ENCODE results near the gene NOS2.
"Not testable (repeated sequence)": the region's sequence is repeated elsewhere in the genome, so short reads cannot be mapped to it uniquely, and the experiment has no call there.

The NOS2 gene

DNA sequence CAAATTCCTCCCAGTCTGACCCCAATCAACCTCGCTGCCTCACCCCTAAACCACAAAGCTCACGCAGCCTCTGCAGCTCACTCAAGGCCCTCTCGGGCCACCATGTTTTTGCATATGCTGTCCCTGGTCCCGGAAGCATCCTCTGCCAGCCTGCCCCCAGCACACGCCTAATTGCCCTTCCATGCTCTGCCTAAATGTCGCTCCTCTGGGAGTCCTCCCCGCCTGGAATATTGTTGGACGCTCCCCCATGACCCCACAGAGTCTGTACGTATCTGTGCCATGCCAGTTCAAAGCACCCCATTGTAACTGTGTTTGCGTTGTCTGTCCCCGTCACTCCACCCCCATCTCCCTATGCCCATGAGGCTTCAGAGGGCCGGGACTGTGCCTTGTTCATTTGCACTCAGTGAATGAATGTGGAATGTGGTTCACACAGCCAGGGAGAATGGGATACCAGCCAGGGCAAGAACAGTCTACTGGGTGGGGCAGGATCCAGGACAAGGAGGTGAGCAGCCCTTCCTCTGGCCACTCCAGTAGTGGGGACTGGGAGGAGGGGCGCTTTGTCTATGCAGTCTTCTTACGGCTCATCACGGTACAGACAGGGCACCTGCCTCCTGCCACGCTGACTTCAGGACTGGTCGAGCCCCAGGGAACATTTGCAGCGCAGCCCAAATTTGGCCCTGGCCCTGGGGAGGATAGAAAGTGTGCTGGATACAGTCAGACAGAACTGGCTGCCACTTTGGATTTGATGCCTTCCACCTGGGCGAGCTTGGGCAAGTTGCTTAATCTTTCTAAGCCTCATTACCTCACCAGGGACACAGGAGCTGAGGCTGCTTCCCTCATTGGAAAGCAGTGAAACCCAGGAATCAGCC lies 48.5 kb downstream of the NOS2 start:
- Histone ChIP-seq H3K27me3 (ENCODE audit: control insufficient read depth, insufficient read depth, low read length) (no peaks in the 10 kb centered on the region), H3K9ac (ENCODE audit: low read length) (no peak overlapping the region), H3K9me3 (ENCODE audit: control insufficient read depth, insufficient read depth, low read depth, low read length) (no peaks in the 10 kb centered on the region), H3K4me3 (ENCODE audit: low read depth, low read length) (no peak overlapping the region), H3K36me3 (ENCODE audit: control insufficient read depth, insufficient read depth, low read length) (no peaks in the 10 kb centered on the region), H3K4me1 (ENCODE audit: control insufficient read depth, insufficient read depth, low read length) (no peaks in the 10 kb centered on the region), H3K27ac (ENCODE audit: low read depth, low read length) (no peak overlapping the region)

GRCh38 chr17:27751166-27751565 lies 49.2 kb downstream of the NOS2 start:
- H3K36me3 ChIP-seq (ENCODE audit: control insufficient read depth, insufficient read depth, low read length): no peaks in the 10 kb centered on the region
- no peak overlapping the region for H3K9ac ChIP-seq (ENCODE audit: low read length)
- no peak overlapping the region for H3K27ac ChIP-seq (ENCODE audit: low read depth, low read length)
- H3K27me3 ChIP-seq (ENCODE audit: control insufficient read depth, insufficient read depth, low read length): no peaks in the 10 kb centered on the region
- H3K4me1 ChIP-seq (ENCODE audit: control insufficient read depth, insufficient read depth, low read length): no peaks in the 10 kb centered on the region
- H3K4me3 ChIP-seq (ENCODE audit: low read depth, low read length): no peak overlapping the region
- H3K9me3 ChIP-seq (ENCODE audit: control insufficient read depth, insufficient read depth, low read depth, low read length): no peaks in the 10 kb centered on the region

DNA sequence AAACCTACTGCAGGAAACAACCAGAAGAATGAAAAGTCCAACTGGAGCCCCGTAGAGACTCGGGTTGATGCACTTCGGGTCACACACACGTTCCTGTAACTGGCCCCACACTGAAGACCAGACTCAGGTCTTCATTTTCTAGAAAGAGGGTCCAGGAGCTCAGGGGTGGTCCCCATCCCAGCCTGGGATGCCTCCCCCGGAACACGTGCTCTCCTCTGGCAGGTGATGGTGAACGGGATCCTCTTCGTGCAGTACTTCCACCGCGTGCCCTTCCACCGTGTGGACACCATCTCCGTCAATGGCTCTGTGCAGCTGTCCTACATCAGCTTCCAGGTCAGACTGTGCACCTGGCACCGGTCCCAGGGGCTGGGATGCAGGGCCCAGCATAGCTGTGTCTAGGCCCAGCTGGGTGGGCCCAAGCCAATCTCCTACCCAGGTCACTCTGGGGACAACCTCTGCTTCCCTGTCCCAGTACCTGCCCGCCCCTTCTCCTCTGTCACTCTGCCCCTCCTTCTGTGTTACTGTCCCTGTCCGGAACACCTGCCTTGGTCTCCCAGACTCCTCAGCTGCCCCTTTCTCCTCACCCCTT lies 50.7 kb downstream of the NOS2 start:
- not testable (repeated sequence) for H3K27me3 ChIP-seq (ENCODE audit: control insufficient read depth, insufficient read depth, low read length); H3K36me3 ChIP-seq (ENCODE audit: control insufficient read depth, insufficient read depth, low read length); H3K4me1 ChIP-seq (ENCODE audit: control insufficient read depth, insufficient read depth, low read length); H3K9ac ChIP-seq (ENCODE audit: low read length); H3K9me3 ChIP-seq (ENCODE audit: control insufficient read depth, insufficient read depth, low read depth, low read length); H3K27ac ChIP-seq (ENCODE audit: low read depth, low read length); H3K4me3 ChIP-seq (ENCODE audit: low read depth, low read length)

DNA sequence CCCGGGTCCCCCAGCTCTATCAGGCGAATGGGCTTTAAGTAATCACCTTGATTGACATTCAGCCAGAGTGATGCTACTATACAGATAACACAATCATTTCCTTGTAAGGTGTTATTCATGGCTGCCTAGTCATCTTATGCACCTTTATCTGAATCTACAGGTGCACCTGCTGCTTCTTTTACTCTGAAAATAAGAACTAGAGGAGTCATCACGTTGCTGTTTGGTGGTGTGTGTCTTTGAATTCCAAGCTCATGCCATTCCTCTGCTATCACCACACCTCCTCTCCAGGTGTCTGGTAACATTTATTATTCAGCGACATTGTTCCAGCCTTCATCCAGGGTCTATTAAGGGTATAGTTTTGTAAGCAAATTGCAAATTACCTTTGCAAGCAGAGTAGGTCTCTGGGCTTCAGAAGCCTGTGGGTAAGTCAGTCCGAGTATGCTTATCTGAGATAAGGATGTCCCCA lies 51.9 kb downstream of the NOS2 start:
- Histone ChIP-seq H3K9me3 (ENCODE audit: control insufficient read depth, insufficient read depth, low read depth, low read length) (no peaks in the 10 kb centered on the region), H3K27me3 (ENCODE audit: control insufficient read depth, insufficient read depth, low read length) (no peaks in the 10 kb centered on the region), H3K4me1 (ENCODE audit: control insufficient read depth, insufficient read depth, low read length) (no peaks in the 10 kb centered on the region), H3K9ac (ENCODE audit: low read length) (no peak overlapping the region), H3K36me3 (ENCODE audit: control insufficient read depth, insufficient read depth, low read length) (no peaks in the 10 kb centered on the region), H3K27ac (ENCODE audit: low read depth, low read length) (no peak overlapping the region), H3K4me3 (ENCODE audit: low read depth, low read length) (no peak overlapping the region)

- H3K4me1 ChIP-seq (ENCODE audit: control insufficient read depth, insufficient read depth, low read length): no peaks in the 10 kb centered on the region
- no peak overlapping the region for H3K27ac ChIP-seq (ENCODE audit: low read depth, low read length)
- H3K9ac ChIP-seq (ENCODE audit: low read length): no peak overlapping the region
- H3K27me3 ChIP-seq (ENCODE audit: control insufficient read depth, insufficient read depth, low read length): no peaks in the 10 kb centered on the region
- no peak overlapping the region for H3K4me3 ChIP-seq (ENCODE audit: low read depth, low read length)
- no peaks in the 10 kb centered on the region for H3K36me3 ChIP-seq (ENCODE audit: control insufficient read depth, insufficient read depth, low read length)
- no peaks in the 10 kb centered on the region for H3K9me3 ChIP-seq (ENCODE audit: control insufficient read depth, insufficient read depth, low read depth, low read length)
These were observed 52.6 kb downstream of the NOS2 start for GRCh38 chr17:27747462-27748359.

DNA sequence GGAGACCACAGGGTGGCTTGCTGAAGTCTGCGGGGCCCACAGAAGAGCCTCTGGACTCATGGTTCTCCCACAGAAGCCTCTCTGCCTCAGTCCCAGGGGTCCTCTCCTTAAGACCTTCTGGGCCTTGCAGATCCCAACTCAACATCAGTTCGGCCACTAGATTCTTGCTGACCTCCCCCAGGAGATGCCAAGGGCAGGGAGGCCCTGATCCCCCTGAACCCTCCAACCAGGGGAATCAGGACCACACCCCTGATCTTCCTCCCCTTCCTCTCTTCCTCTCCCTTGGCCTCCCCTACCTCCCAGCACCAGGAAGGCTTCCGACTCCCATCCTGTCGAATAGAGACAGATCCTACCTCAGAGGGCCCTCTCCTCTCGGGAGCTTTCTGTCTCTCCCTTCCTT lies 53.4 kb downstream of the NOS2 start:
- Histone ChIP-seq H3K9me3 (ENCODE audit: control insufficient read depth, insufficient read depth, low read depth, low read length) (no peaks in the 10 kb centered on the region), H3K9ac (ENCODE audit: low read length) (no peak overlapping the region), H3K4me1 (ENCODE audit: control insufficient read depth, insufficient read depth, low read length) (no peaks in the 10 kb centered on the region), H3K4me3 (ENCODE audit: low read depth, low read length) (no peak overlapping the region), H3K36me3 (ENCODE audit: control insufficient read depth, insufficient read depth, low read length) (no peaks in the 10 kb centered on the region), H3K27ac (ENCODE audit: low read depth, low read length) (no peak overlapping the region), H3K27me3 (ENCODE audit: control insufficient read depth, insufficient read depth, low read length) (no peaks in the 10 kb centered on the region)

GRCh38 chr17:27746320-27746719 lies 54.0 kb downstream of the NOS2 start:
- not testable (repeated sequence) for H3K27me3 ChIP-seq (ENCODE audit: control insufficient read depth, insufficient read depth, low read length); H3K4me3 ChIP-seq (ENCODE audit: low read depth, low read length); H3K9ac ChIP-seq (ENCODE audit: low read length); H3K9me3 ChIP-seq (ENCODE audit: control insufficient read depth, insufficient read depth, low read depth, low read length); H3K4me1 ChIP-seq (ENCODE audit: control insufficient read depth, insufficient read depth, low read length); H3K27ac ChIP-seq (ENCODE audit: low read depth, low read length); H3K36me3 ChIP-seq (ENCODE audit: control insufficient read depth, insufficient read depth, low read length)

DNA sequence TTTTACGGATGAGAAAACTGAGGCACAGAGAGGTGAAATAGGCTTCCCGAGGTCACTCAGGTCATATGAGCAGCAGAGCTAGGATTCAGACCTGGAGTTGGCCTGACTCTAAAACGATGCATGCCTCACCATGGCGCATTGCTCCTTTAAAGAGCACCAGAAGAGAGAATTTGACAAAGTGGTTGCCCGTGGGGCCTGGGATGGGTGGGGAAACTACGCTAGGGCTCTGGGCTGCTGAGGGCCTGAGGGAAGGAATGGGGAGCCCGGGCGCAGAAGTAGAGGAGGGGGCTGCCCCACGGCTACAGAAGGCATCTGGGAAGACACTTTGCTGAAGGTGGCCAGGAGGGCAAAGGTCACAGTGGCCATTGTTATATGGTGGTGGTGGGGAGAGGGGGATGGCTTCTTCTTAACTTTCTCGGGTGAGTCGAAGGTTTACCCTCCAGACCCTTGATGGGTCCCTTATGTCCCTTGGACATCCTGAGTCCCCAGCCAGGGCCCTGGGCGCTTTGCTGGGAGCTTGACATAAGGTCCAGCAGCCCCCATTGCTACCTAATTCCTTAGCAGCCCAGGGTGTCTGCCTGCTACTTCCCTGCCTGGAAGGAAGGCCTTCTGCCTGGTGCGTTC lies 55.0 kb downstream of the NOS2 start:
- not testable (repeated sequence) for H3K27me3 ChIP-seq (ENCODE audit: control insufficient read depth, insufficient read depth, low read length); H3K4me1 ChIP-seq (ENCODE audit: control insufficient read depth, insufficient read depth, low read length); H3K9ac ChIP-seq (ENCODE audit: low read length); H3K4me3 ChIP-seq (ENCODE audit: low read depth, low read length); H3K9me3 ChIP-seq (ENCODE audit: control insufficient read depth, insufficient read depth, low read depth, low read length); H3K27ac ChIP-seq (ENCODE audit: low read depth, low read length); H3K36me3 ChIP-seq (ENCODE audit: control insufficient read depth, insufficient read depth, low read length)

GRCh38 chr17:27743281-27743885 lies 56.9 kb downstream of the NOS2 start:
- H3K9ac ChIP-seq (ENCODE audit: low read length): no peak overlapping the region
- H3K36me3 ChIP-seq (ENCODE audit: control insufficient read depth, insufficient read depth, low read length): no peaks in the 10 kb centered on the region
- no peaks in the 10 kb centered on the region for H3K27me3 ChIP-seq (ENCODE audit: control insufficient read depth, insufficient read depth, low read length)
- no peaks in the 10 kb centered on the region for H3K9me3 ChIP-seq (ENCODE audit: control insufficient read depth, insufficient read depth, low read depth, low read length)
- no peak overlapping the region for H3K27ac ChIP-seq (ENCODE audit: low read depth, low read length)
- H3K4me3 ChIP-seq (ENCODE audit: low read depth, low read length): no peak overlapping the region
- no peaks in the 10 kb centered on the region for H3K4me1 ChIP-seq (ENCODE audit: control insufficient read depth, insufficient read depth, low read length)

DNA sequence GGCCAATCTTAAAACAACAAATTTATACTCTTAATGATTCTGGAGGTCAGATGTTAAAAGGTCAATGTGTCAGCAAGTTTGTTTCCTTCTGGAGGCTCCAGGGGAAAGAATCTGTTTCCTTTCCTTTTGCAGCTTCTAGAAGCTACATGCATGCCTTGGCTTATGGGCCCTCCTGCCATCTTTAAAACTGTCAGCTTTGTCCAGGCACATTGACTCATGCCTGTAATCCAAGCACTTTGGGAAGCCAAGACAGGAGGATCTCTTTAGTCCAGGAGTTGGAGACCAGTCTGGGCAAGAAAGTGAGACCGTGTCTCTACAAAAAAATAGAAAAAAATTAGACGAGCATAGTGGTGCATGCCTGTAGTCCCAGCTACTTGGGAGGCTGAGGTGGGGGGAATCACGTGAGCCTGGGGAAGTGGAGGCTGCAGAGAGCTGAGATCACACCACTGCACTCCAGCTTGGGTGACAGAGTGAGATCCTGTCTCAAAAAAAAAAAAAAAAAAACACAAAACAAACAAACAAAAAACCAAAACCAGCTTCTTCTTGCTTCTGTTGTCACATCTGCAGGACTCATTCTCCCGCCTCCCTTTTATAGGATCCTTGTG lies 58.3 kb downstream of the NOS2 start:
- Histone ChIP-seq H3K9me3 (ENCODE audit: control insufficient read depth, insufficient read depth, low read depth, low read length) (no peaks in the 10 kb centered on the region), H3K4me1 (ENCODE audit: control insufficient read depth, insufficient read depth, low read length) (no peaks in the 10 kb centered on the region), H3K27ac (ENCODE audit: low read depth, low read length) (no peak overlapping the region), H3K9ac (ENCODE audit: low read length) (no peak overlapping the region), H3K36me3 (ENCODE audit: control insufficient read depth, insufficient read depth, low read length) (no peaks in the 10 kb centered on the region), H3K4me3 (ENCODE audit: low read depth, low read length) (no peak overlapping the region), H3K27me3 (ENCODE audit: control insufficient read depth, insufficient read depth, low read length) (no peaks in the 10 kb centered on the region)

All from HUES6 (cell line).